Spleen (tissue), 11 donors: Measurements from ENCODE around the gene MYO10. TPM values are rescaled to one million over a fixed set of nuclear protein-coding genes. Genes with fewer than 3 reads are reported as not detected.

ENCODE experiments used
- DNase-seq: peaks from one replicate; pipeline ENCODE4 v3.0.0-alpha.2; 2020
- H3K27ac ChIP-seq, 8 donors: fragments of 200-600 bp; sonication (generic) in 7 of 8; 1 replicate in 4 of 8; 2 replicates in 4 of 8; pipeline versions ENCODE4 v1.5.0 to v1.8.0; 2016 to 2021; ENCODE audit warnings: inconsistent platforms in 4 of 8, mild to moderate bottlenecking in 4 of 8, moderate library complexity in 1 of 8
- H3K27me3 ChIP-seq, 7 donors: fragments of 200-600 bp; sonication (generic) in 6 of 7; replicated peaks in 1 of 7; 1 replicate in 4 of 7; 2 replicates in 3 of 7; pipeline versions ENCODE4 v1.5.0 to v1.8.0; 2016 to 2021; ENCODE audit warnings: inconsistent platforms in 3 of 7, mild to moderate bottlenecking in 1 of 7
- H3K36me3 ChIP-seq, 6 donors: fragments of 200-600 bp; sonication (generic) in 5 of 6; 1 replicate in 4 of 6; 2 replicates in 2 of 6; pipeline versions ENCODE4 v1.5.0 to v1.8.0; 2016 to 2021; ENCODE audit warnings: inconsistent platforms in 2 of 6
- H3K4me1 ChIP-seq, 6 donors: fragments of 200-600 bp; sonication (generic) in 5 of 6; 1 replicate in 3 of 6; 2 replicates in 3 of 6; pipeline versions ENCODE4 v1.5.0 to v1.8.0; 2016 to 2021; ENCODE audit warnings: inconsistent platforms in 3 of 6
- H3K4me3 ChIP-seq, 8 donors: fragments of 200-600 bp; sonication (generic) in 7 of 8; 1 replicate in 4 of 8; 2 replicates in 4 of 8; pipeline versions ENCODE4 v1.5.0 to v1.8.0; 2016 to 2021; ENCODE audit warnings: inconsistent platforms in 4 of 8, mild to moderate bottlenecking in 4 of 8, moderate library complexity in 2 of 8
- H3K9me3 ChIP-seq, 8 donors: fragments of 200-600 bp; sonication (generic) in 7 of 8; 1 replicate in 4 of 8; 2 replicates in 4 of 8; pipeline versions ENCODE4 v1.5.0 to v1.8.0; 2016 to 2021; ENCODE audit warnings: inconsistent platforms in 4 of 8
- POLR2A ChIP-seq, 3 donors: fragments of 450-650 bp; IDR thresholded peaks; one replicate each; pipeline ENCODE4 v1.5.1; 2017; ENCODE audit warnings: antibody characterized with exemption in 3 of 3, mild to moderate bottlenecking in 1 of 3
- POLR2AphosphoS5 ChIP-seq, 3 donors: sonication (generic); formaldehyde crosslinking; IDR thresholded peaks; one replicate each; pipeline ENCODE4 v1.5.1; 2017; ENCODE audit warnings: antibody characterized with exemption in 3 of 3
- WGBS, 5 donors: extraction: QIAGEN DNeasy Blood & Tissue Kit in 3 of 5; methylation state at CpG; one replicate each; pipeline versions ENCODE4 v1.1.5 to v1.1.7; 2013 to 2018; 5-methylcytosine and 5-hydroxymethylcytosine counted together
- intact Hi-C: fragments of 100-400 bp; cut with DNase I; formaldehyde crosslinking; loops from one replicate; pipeline ENCODE4 v1.15.0; 2023; ENCODE audit warnings: low total_unique reads
- polyA plus RNA-seq, 3 donors: library from polyadenylated mRNA; stranded (reverse); fragments of 200-250 nt; gene quantifications; one replicate each; pipeline ENCODE4 v1.2.1, GENCODE V29; 2013
- total RNA-seq, 7 donors: library from RNA; depleted of rRNA in 3 of 7; stranded (reverse); fragments of >200 nt in 3 of 7; fragmentation: NEBNext Ultra II Directional in 4 of 7; extraction: Animal tissue kit (Norgen Biotek cat#: 25700) in 4 of 7; gene quantifications; one replicate each; pipeline versions ENCODE4 v1.1.0 to v1.2.1, GENCODE V29; 2016 to 2021
- TF ChIP-seq, protein P1 (sequence below), 11 experiments: fragments of 200-600 bp in 7 of 11; fragments of 450-650 bp in 4 of 11; sonication (generic) in 4 of 11; IDR thresholded peaks in 8 of 11; conservative IDR thresholded peaks in 3 of 11; 1 replicate in 7 of 11; 2 replicates in 4 of 11; pipeline versions ENCODE4 v1.4.0 to v1.8.0; 2016 to 2021; ENCODE audit warnings: antibody characterized with exemption in 11 of 11, inconsistent platforms in 4 of 11, mild to moderate bottlenecking in 1 of 11
- donor health status: healthy with polysubstance abuse.
- donor health status: DM: no; HTN: no; CAD: no; lungs with moderate emphysema.
- donor health status: DM: no; HTN: no; CAD: no.
- donor health status: Bipolar disorder and iron deficiency.
- donor health status: healthy.
- donor health status: DM: no; HTN: no; CAD: no.
- donor health status: DM: yes; HTN: yes; CAD: no.

Gene MYO10
- total and polyA plus RNA-seq, 10 donors, result 1.1 to 72.8 (median 32.7) TPM

DNA sequence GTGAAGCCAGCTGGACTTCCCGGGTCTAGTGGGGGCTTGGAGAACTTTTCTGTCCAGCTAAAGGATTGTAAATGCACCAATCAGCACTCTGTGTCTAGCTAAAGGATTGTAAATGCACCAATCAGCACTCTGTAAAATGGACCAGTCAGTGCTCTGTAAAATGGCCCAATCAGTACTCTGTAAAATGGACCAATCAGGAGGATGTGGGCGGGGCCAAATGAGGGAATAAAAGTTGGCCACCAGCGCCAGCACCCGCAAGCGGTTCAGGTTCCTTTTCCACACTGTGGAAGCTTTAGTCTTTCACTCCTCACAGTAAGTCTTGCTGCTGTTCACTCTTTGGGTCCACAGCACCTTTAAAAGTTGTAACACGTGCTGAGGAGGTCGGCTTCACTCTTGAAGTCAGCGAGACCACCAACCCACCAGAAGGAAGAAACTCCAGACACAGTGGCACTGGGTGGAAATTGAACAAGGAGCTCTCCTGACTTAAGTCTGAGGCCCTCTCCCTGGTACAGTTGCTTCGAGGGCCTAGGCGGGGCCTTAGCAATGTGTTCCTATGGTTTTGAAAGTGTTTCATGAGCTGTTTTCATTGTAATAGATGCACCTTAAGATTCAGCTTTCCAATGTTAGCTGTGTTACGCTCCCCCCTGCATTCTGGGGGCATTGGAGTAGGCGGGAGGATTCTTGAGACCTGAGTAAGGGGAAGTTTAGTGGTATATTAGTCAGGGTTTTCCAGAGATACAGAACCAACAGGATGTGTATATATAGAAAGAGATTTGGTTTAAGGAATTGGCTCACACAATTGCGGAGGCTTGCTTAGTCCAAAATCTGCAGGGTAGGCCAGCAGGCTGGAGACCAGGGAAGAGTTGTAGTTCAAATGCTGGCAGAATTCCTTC lies 21.5 kb upstream of the MYO10 start:
- TF ChIP-seq, protein P1, sequence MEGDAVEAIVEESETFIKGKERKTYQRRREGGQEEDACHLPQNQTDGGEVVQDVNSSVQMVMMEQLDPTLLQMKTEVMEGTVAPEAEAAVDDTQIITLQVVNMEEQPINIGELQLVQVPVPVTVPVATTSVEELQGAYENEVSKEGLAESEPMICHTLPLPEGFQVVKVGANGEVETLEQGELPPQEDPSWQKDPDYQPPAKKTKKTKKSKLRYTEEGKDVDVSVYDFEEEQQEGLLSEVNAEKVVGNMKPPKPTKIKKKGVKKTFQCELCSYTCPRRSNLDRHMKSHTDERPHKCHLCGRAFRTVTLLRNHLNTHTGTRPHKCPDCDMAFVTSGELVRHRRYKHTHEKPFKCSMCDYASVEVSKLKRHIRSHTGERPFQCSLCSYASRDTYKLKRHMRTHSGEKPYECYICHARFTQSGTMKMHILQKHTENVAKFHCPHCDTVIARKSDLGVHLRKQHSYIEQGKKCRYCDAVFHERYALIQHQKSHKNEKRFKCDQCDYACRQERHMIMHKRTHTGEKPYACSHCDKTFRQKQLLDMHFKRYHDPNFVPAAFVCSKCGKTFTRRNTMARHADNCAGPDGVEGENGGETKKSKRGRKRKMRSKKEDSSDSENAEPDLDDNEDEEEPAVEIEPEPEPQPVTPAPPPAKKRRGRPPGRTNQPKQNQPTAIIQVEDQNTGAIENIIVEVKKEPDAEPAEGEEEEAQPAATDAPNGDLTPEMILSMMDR (IDR thresholded peaks at IDR 0.05 in 8 of 11, conservative IDR thresholded peaks at IDR 0.05 in 3 of 11), result no peak
- TF ChIP-seq POLR2AphosphoS5 (IDR thresholded peaks at IDR 0.05) (no peak), POLR2A (IDR thresholded peaks at IDR 0.05) (no peak)
- H3K27me3 ChIP-seq, result no peaks in the 10 kb centered on the region
- H3K9me3 ChIP-seq, result peaks cover 0 to 8% (median 0%) of the 10 kb centered on the region in 8 donors
- intact Hi-C loops, result no loop called here
- no peaks in the 10 kb centered on the region for H3K36me3 ChIP-seq
- no peak overlapping the region for H3K27ac ChIP-seq
- no peak for DNase-seq
- 83 to 93% (median 92%) methylated on average over 13 of the region's 13 CpGs for WGBS, 5 donors
- H3K4me3 ChIP-seq, result no peak overlapping the region
- H3K4me1 ChIP-seq, result no peaks in the 10 kb centered on the region

- Histone ChIP-seq H3K36me3 (no peaks in the 10 kb centered on the region), H3K27ac (no peak overlapping the region), H3K9me3 (peaks cover 0 to 8% (median 0%) of the 10 kb centered on the region in 8 donors), H3K4me1 (no peaks in the 10 kb centered on the region), H3K4me3 (no peak overlapping the region), H3K27me3 (no peaks in the 10 kb centered on the region)
- 80 to 92% (median 85%) methylated on average over 9 of the region's 9 CpGs for WGBS, 5 donors
- DNase-seq, result no peak
- TF ChIP-seq POLR2A (IDR thresholded peaks at IDR 0.05) (no peak), POLR2AphosphoS5 (IDR thresholded peaks at IDR 0.05) (no peak)
- TF ChIP-seq, protein P1 (IDR thresholded peaks at IDR 0.05 in 8 of 11, conservative IDR thresholded peaks at IDR 0.05 in 3 of 11), result no peak
- intact Hi-C loops, result no loop called here
These were observed 17.6 kb upstream of the MYO10 start for GRCh38 chr5:16953729-16954128.

DNA sequence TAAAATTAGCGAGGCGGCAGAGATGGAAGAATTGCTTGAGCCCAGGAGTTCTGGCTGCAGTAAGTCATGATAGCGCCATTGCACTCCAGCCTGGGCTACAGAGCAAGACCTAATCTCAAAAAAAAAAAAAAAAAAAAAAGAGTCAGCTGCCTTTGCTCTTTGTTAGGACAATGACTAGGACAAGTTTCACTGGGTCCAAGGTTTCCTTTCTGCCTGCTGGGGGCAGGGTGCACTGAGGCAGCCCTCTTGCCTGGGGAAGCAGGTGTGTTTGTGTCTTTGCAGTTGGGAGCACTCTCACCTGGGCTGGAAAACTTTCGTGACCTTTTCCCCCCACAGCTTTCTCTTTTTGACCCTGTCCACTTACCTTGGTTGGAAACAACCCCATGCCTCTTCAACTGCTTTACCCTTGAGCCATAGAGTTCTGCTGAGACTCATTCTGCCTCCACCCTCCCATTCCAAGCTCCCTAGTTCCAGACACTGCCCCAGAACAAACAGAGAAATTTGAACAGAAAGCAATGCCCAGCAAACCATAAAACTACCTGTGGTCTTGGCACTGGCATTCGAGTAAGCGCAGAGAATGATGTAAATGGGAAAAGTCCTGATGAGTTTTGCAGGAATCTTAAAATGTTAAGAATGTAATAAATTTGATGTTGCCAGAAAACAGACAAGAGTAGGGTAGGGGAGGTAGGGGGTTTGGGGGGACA lies 17.0 kb upstream of the MYO10 start:
- 90 to 94% (median 92%) methylated on average over 6 of the region's 6 CpGs for WGBS, 5 donors
- no peak overlapping the region for H3K27ac ChIP-seq
- H3K27me3 ChIP-seq, result no peaks in the 10 kb centered on the region
- TF ChIP-seq POLR2AphosphoS5 (IDR thresholded peaks at IDR 0.05) (no peak), POLR2A (IDR thresholded peaks at IDR 0.05) (no peak)
- TF ChIP-seq, protein P1 (IDR thresholded peaks at IDR 0.05 in 8 of 11, conservative IDR thresholded peaks at IDR 0.05 in 3 of 11), result no peak
- DNase-seq, result no peak
- H3K4me3 ChIP-seq, result no peak overlapping the region
- no peaks in the 10 kb centered on the region for H3K36me3 ChIP-seq
- intact Hi-C loops, result no loop called here
- peaks cover 0 to 8% (median 0%) of the 10 kb centered on the region in 8 donors for H3K9me3 ChIP-seq
- H3K4me1 ChIP-seq, result no peaks in the 10 kb centered on the region

DNA sequence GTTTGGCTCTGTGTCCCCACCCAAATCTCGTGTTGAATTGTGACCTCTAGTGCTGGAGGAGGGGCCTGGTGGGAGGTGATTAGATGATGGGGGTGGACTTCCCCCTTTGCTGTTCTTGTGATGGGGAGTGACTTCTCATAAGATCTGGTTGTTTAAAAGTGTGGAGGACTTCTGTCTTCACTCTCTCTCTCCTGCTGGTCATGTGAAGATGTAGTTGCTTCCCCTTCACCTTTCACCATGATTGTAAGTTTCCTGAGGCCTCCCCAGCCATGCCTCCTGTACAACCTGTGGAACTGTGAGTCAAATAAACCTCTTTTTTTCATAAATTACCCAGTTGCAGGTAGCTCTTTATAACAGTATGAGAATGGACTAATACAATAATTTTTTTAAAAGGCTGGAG lies 10.6 kb upstream of the MYO10 start:
- Histone ChIP-seq H3K36me3 (no peaks in the 10 kb centered on the region), H3K4me3 (no peak overlapping the region), H3K4me1 (no peaks in the 10 kb centered on the region), H3K9me3 (peaks cover 2 to 31% (median 23%) of the 10 kb centered on the region in 8 donors), H3K27ac (no peak overlapping the region), H3K27me3 (no peaks in the 10 kb centered on the region)
- 73 to 88% (median 78%) methylated on average over 1 of the region's 1 CpG for WGBS, 5 donors
- peak; percentile 1 for DNase-seq
- intact Hi-C loops, result no loop called here
- TF ChIP-seq POLR2A (IDR thresholded peaks at IDR 0.05), result no peak
- TF ChIP-seq, protein P1 (IDR thresholded peaks at IDR 0.05 in 8 of 11, conservative IDR thresholded peaks at IDR 0.05 in 3 of 11), result no peak
